Activated CD4-positive, alpha-beta T cell treated with anti-CD3 and anti-CD28 coated beads for 4 hours (primary cell): ENCODE measurements around the gene RNF39.
"Not testable (repeated sequence)": the region's sequence is repeated elsewhere in the genome, so short reads cannot be mapped to it uniquely, and the experiment has no call there.

Source experiments
- DNase-seq, 2 donors: peaks; one replicate each; pipeline ENCODE4 v3.0.0-alpha.2; 2020

Gene RNF39

GRCh38 chr6:30075094-30075789 lies at the start of gene RNF39:
Gene RNF39, minus strand, starts transcription at chr6:30075769. Its CDS starts 184 bp downstream, at chr6:30075585.
- DNase-seq, result peak in 1 of 2 donors; percentile 20

- no peak for DNase-seq
These were observed 46.9 kb upstream of the RNF39 start for GRCh38 chr6:30122515-30122914.

- DNase-seq, result no peak
These were observed 46.1 kb upstream of the RNF39 start for GRCh38 chr6:30121446-30122366.

GRCh38 chr6:30118691-30119090 lies 43.1 kb upstream of the RNF39 start:
- DNase-seq, result not testable (repeated sequence)

- no peak for DNase-seq
These were observed 41.2 kb upstream of the RNF39 start for GRCh38 chr6:30116724-30117123.

GRCh38 chr6:30113841-30114240 lies 38.3 kb upstream of the RNF39 start:
- no peak for DNase-seq

- no peak for DNase-seq
These were observed 37.6 kb upstream of the RNF39 start, which contains the start of gene TRIM31 for GRCh38 chr6:30113003-30113759. Gene TRIM31, minus strand, starts transcription at chr6:30113090. Its CDS starts 285 bp downstream, at chr6:30112805.

GRCh38 chr6:30112402-30112994 lies 36.9 kb upstream of the RNF39 start:
- no peak for DNase-seq

GRCh38 chr6:30111266-30111856 lies 35.8 kb upstream of the RNF39 start:
- DNase-seq, result no peak

- no peak for DNase-seq
These were observed 29.1 kb upstream of the RNF39 start for GRCh38 chr6:30104661-30105060.

GRCh38 chr6:30103872-30104179 lies 28.3 kb upstream of the RNF39 start:
- DNase-seq, result no peak

GRCh38 chr6:30102970-30103871 lies 27.7 kb upstream of the RNF39 start:
- DNase-seq, result peak; percentile 80 to 87

GRCh38 chr6:30102414-30102969 lies 26.9 kb upstream of the RNF39 start:
- peak in 1 of 2 donors; percentile 11 for DNase-seq

- DNase-seq, result peak; percentile 52 to 69
These were observed 26.2 kb upstream of the RNF39 start for GRCh38 chr6:30101444-30102413.

- peak in 1 of 2 donors; percentile 9 for DNase-seq
These were observed 25.2 kb upstream of the RNF39 start for GRCh38 chr6:30100585-30101443.

- DNase-seq, result no peak
These were observed 24.6 kb upstream of the RNF39 start for GRCh38 chr6:30100154-30100553.

GRCh38 chr6:30097902-30098768 lies 22.6 kb upstream of the RNF39 start:
- no peak for DNase-seq

GRCh38 chr6:30096829-30097228 lies 21.3 kb upstream of the RNF39 start:
- DNase-seq, result no peak
